H1 (cell line): ENCODE data around the gene ACSM3. TPM values are rescaled to one million over a fixed set of nuclear protein-coding genes. Genes with fewer than 3 reads are reported as not detected.

Experiments used
- ASH2L ChIP-seq: fragments of 200-600, 300-600 bp; sonication (generic); IDR thresholded peaks from one replicate; pipeline ENCODE4 v1.7.1; 2017; ENCODE audit warnings: low read length
- BCL11A ChIP-seq, 2 experiments: IDR thresholded peaks; one replicate each; pipeline ENCODE4 v1.6.1; 2011; ENCODE audit warnings: low read depth in 2 of 2, low read length in 2 of 2, mild to moderate bottlenecking in 2 of 2
- BRCA1 ChIP-seq: IDR thresholded peaks from 2 replicates; pipeline ENCODE4 v1.6.1; 2012; ENCODE audit warnings: low read depth, low read length, improper control_type of control experiment
- CBX8 ChIP-seq: fragments of 300-800, 300-1000 bp; sonication (generic); IDR thresholded peaks from 2 replicates; pipeline ENCODE4 v1.7.1; 2016; ENCODE audit warnings: low read depth, low read length, borderline replicate concordance
- CEBPB ChIP-seq: IDR thresholded peaks from 2 replicates; pipeline ENCODE4 v1.6.1; 2012; ENCODE audit warnings: low read depth, low read length
- CHD1 ChIP-seq: IDR thresholded peaks from 2 replicates; pipeline ENCODE4 v1.6.1; 2012; ENCODE audit warnings: low read depth, low read length, improper control_type of control experiment
- CHD2 ChIP-seq: IDR thresholded peaks from 2 replicates; pipeline ENCODE4 v1.6.1; 2012; ENCODE audit warnings: low read length, improper control_type of control experiment
- E2F6 ChIP-seq: IDR thresholded peaks from 2 replicates; pipeline ENCODE4 v1.6.1; 2012; ENCODE audit warnings: inconsistent platforms
- FOSL1 ChIP-seq: IDR thresholded peaks from 2 replicates; pipeline ENCODE4 v1.6.1; 2011; ENCODE audit warnings: mild to moderate bottlenecking, low read depth, low read length, moderate library complexity; ENCODE audit not compliant: insufficient read depth
- KDM1A ChIP-seq: fragments of 200-600, 300-600 bp; sonication (generic); IDR thresholded peaks from 2 replicates; pipeline ENCODE4 v1.7.1; 2016; ENCODE audit warnings: mild to moderate bottlenecking, low read length, borderline replicate concordance
- KDM5A ChIP-seq: fragments of 200-600 bp; IDR thresholded peaks from 2 replicates; pipeline ENCODE4 v1.7.1; 2012; ENCODE audit warnings: mild to moderate bottlenecking, low read length, inconsistent platforms, mixed read lengths
- MAX ChIP-seq: IDR thresholded peaks from 2 replicates; pipeline ENCODE4 v1.6.1; 2012; ENCODE audit warnings: inconsistent platforms
- POU5F1 ChIP-seq: IDR thresholded peaks from 2 replicates; pipeline ENCODE4 v1.6.1; 2011; ENCODE audit warnings: low read depth, mild to moderate bottlenecking, low read length, moderate library complexity
- RAD21 ChIP-seq, 2 experiments: IDR thresholded peaks in 1 of 2; conservative IDR thresholded peaks in 1 of 2; 2 replicates each; pipeline ENCODE4 v1.6.1; 2011; ENCODE audit warnings: low read depth in 2 of 2, low read length in 2 of 2, improper control_type of control experiment in 1 of 2, inconsistent platforms in 1 of 2, mild to moderate bottlenecking in 1 of 2, moderate library complexity in 1 of 2
- RBBP5 ChIP-seq: IDR thresholded peaks from 2 replicates; pipeline ENCODE4 v1.7.1; 2012; ENCODE audit warnings: low read depth, mild to moderate bottlenecking, inconsistent platforms, low read length, moderate library complexity, borderline replicate concordance
- RFX5 ChIP-seq: IDR thresholded peaks from 2 replicates; pipeline ENCODE4 v1.6.1; 2011; ENCODE audit warnings: low read depth, low read length, improper control_type of control experiment, borderline replicate concordance
- SAP30 ChIP-seq: fragments of 300-600 bp; sonication (generic); IDR thresholded peaks from 2 replicates; pipeline ENCODE4 v1.7.1; 2012; ENCODE audit warnings: low read length, moderate library complexity, mild to moderate bottlenecking, inconsistent platforms; ENCODE audit not compliant: insufficient read depth, insufficient replicate concordance
- SIRT6 ChIP-seq: IDR thresholded peaks from one replicate; pipeline ENCODE4 v1.7.1; 2012; ENCODE audit warnings: low read length, inconsistent platforms
- SP1 ChIP-seq: IDR thresholded peaks from 2 replicates; pipeline ENCODE4 v1.6.1; 2011; ENCODE audit warnings: low read depth, low read length
- SP2 ChIP-seq: IDR thresholded peaks from 2 replicates; pipeline ENCODE4 v1.6.1; 2012; ENCODE audit warnings: mild to moderate bottlenecking, low read length, inconsistent platforms
- SRF ChIP-seq: IDR thresholded peaks from 2 replicates; pipeline ENCODE4 v1.6.1; 2011; ENCODE audit warnings: mild to moderate bottlenecking, low read depth, low read length, moderate library complexity
- TCF12 ChIP-seq: IDR thresholded peaks from 2 replicates; pipeline ENCODE4 v1.6.1; 2011; ENCODE audit warnings: low read depth, mild to moderate bottlenecking, low read length
- YY1 ChIP-seq: IDR thresholded peaks from 2 replicates; pipeline ENCODE4 v1.6.1; 2011; ENCODE audit warnings: low read depth, mild to moderate bottlenecking, low read length
- polyA plus RNA-seq, 7 experiments: library from polyadenylated mRNA; depleted of rRNA in 3 of 7; stranded (reverse) in 5 of 7; unstranded in 2 of 7; fragments of >200 nt in 5 of 7; fragments of 200-250 nt in 2 of 7; gene quantifications; 1 replicate in 5 of 7; 2 replicates in 1 of 7; 4 replicates in 1 of 7; pipeline versions ENCODE4 v1.2.1 to v1.2.3, GENCODE V29; 2011 to 2013; ENCODE audit warnings: missing spikeins in 2 of 7, mixed read lengths in 2 of 7
- total RNA-seq: library from RNA; stranded (reverse); fragmentation: NEBNext Ultra II Directional; extraction: Animal tissue kit (Norgen Biotek cat#: 25700); gene quantifications from 2 replicates; pipeline ENCODE4 v1.2.1, GENCODE V29; 2021

ACSM3 gene
- total and polyA plus RNA-seq, 2 of the 8 experiments (the other 6 are each of a cell fraction or from before 2014, with no cell fraction given): 5.7 to 6.2 TPM

GRCh38 chr16:20806168-20807050, 42.6 kb downstream of the ACSM3 start, which contains the start of the genes ERI2 and REXO5 (continued):
- TF ChIP-seq SP2 (no peak), E2F6 (peak; percentile 48; the same call in 1 of the 2 replicates), FOSL1 (no peak), SIRT6 (no peak), MAX (peak; percentile 60), SRF (no peak), CHD1 (0 out of 2 replicates have a peak, but pooled peaks have one; percentile 37), BCL11A (IDR thresholded peaks at IDR 0.05; ENCODE audit: low read depth in 2 of 2, low read length in 2 of 2) (no peak), RAD21 (IDR thresholded peaks at IDR 0.05 in 1 of 2, conservative IDR thresholded peaks at IDR 0.05 in 1 of 2; ENCODE audit: low read depth in 2 of 2, low read length in 2 of 2) (no peak), ASH2L (peak; percentile 79), TCF12 (no peak), BRCA1 (no peak; the same call in 1 of the 2 replicates), RFX5 (no peak), YY1 (peak; percentile 91), SAP30 (peak; percentile 94), KDM1A (no peak), CBX8 (no peak), CEBPB (no peak), RBBP5 (no peak), POU5F1 (no peak), SP1 (no peak), KDM5A (no peak), CHD2 (no peak)
